ENCODE results near the gene ZNF765.
"Not testable (repeated sequence)": the region's sequence is repeated elsewhere in the genome, so short reads cannot be mapped to it uniquely, and the experiment has no call there.

GRCh38 chr19:53397918-53398317, 3.0 kb downstream of the ZNF765 start:
- TF ChIP-seq CTCF, POLR2A (IDR thresholded peaks at IDR 0.05): not testable (repeated sequence)
